MM.1S (cell line): ENCODE results near the gene RMI1.

ENCODE experiments used
- EZH2 ChIP-seq: fragments of 300-600 bp; sonication (generic); optimal IDR thresholded peaks from 2 replicates; pipeline ENCODE3; 2017; ENCODE audit warnings: low read depth, mild to moderate bottlenecking, antibody characterized with exemption, low read length, mixed read lengths
- TF ChIP-seq, protein P1 (sequence below): fragments of 300-600 bp; sonication (generic); IDR thresholded peaks from 2 replicates; pipeline ENCODE4 v1.5.1; 2016; ENCODE audit warnings: antibody characterized with exemption, low read length, mixed read lengths

DNA sequence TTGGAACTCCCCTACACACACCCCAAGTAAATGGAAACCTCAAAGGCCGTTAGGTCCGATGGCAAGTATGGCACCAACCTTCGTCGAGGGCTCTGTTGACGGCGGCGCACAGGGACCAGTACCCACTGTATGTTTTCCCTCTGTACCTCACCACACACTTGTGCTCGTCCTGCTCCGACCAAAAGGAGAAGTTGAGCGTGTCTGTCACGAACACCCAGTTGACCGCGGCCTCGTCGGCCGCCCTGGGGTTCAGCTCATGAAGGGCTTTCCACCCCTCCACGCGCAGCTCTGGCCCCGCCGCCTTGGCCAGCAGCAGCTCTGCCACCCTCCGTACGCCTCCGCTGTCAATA, 24.5 kb upstream of the RMI1 start:
- TF ChIP-seq EZH2, result no peak
- TF ChIP-seq, protein P1, sequence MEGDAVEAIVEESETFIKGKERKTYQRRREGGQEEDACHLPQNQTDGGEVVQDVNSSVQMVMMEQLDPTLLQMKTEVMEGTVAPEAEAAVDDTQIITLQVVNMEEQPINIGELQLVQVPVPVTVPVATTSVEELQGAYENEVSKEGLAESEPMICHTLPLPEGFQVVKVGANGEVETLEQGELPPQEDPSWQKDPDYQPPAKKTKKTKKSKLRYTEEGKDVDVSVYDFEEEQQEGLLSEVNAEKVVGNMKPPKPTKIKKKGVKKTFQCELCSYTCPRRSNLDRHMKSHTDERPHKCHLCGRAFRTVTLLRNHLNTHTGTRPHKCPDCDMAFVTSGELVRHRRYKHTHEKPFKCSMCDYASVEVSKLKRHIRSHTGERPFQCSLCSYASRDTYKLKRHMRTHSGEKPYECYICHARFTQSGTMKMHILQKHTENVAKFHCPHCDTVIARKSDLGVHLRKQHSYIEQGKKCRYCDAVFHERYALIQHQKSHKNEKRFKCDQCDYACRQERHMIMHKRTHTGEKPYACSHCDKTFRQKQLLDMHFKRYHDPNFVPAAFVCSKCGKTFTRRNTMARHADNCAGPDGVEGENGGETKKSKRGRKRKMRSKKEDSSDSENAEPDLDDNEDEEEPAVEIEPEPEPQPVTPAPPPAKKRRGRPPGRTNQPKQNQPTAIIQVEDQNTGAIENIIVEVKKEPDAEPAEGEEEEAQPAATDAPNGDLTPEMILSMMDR, result no peak
